SU-DHL-6 (cell line): ENCODE results near the gene FRZB.

Experiments used
- H2AFZ ChIP-seq: fragments of 200-600 bp; sonication (generic); 2 replicates; pipeline ENCODE4 v1.6.1; 2014; ENCODE audit warnings: low read depth, mild to moderate bottlenecking, moderate library complexity, mixed read lengths, antibody characterized with exemption, low read length; ENCODE audit not compliant: severe bottlenecking
- H3F3A ChIP-seq: fragments of 200-600 bp; shearing (Covaris generic); 2 replicates; pipeline ENCODE4 v1.6.0; 2016; ENCODE audit warnings: antibody characterized with exemption, mild to moderate bottlenecking; ENCODE audit not compliant: insufficient read depth
- H3K27ac ChIP-seq: fragments of 200-600 bp; sonication (generic); 2 replicates; pipeline ENCODE4 v1.5.1; 2016; ENCODE audit warnings: low read depth, mild to moderate bottlenecking, low read length, moderate library complexity, mixed read lengths
- H3K27me3 ChIP-seq: fragments of 200-600 bp; sonication (generic), shearing (Covaris generic); 2 replicates; pipeline ENCODE4 v1.6.0; 2014; ENCODE audit warnings: mild to moderate bottlenecking, low read length
- H3K36me3 ChIP-seq: fragments of 200-600 bp; sonication (generic); 2 replicates; pipeline ENCODE4 v1.6.1; 2014; ENCODE audit warnings: mild to moderate bottlenecking, low read length, mixed read lengths
- H3K4me2 ChIP-seq: fragments of 300-600, 200-600 bp; shearing (Covaris generic), sonication (generic); 2 replicates; pipeline ENCODE4 v1.6.0; 2014; ENCODE audit warnings: low read length, low read depth, mild to moderate bottlenecking; ENCODE audit not compliant: poor library complexity, severe bottlenecking
- H3K4me3 ChIP-seq: fragments of 200-600 bp; sonication (generic); 2 replicates; pipeline ENCODE4 v1.5.1; 2014; ENCODE audit warnings: antibody characterized with exemption, low read length, mild to moderate bottlenecking, mixed read lengths; ENCODE audit not compliant: insufficient read depth, poor library complexity, severe bottlenecking
- H3K79me2 ChIP-seq: fragments of 200-600 bp; sonication (generic); 2 replicates; pipeline ENCODE4 v1.6.1; 2014; ENCODE audit warnings: mild to moderate bottlenecking, low read length, moderate library complexity; ENCODE audit not compliant: insufficient read depth
- H3K9ac ChIP-seq: fragments of 200-600 bp; sonication (generic); 2 replicates; pipeline ENCODE4 v1.7.0; 2014; ENCODE audit warnings: mild to moderate bottlenecking, low read length
- H3K9me2 ChIP-seq: fragments of 200-600 bp; sonication (generic); replicated peaks from 2 replicates; pipeline ENCODE4 v1.6.1; 2014; ENCODE audit warnings: low read length; ENCODE audit not compliant: insufficient read depth
- H3K9me3 ChIP-seq: fragments of 200-600 bp; sonication (generic); 2 replicates; pipeline ENCODE4 v1.6.1; 2014; ENCODE audit warnings: low read length, mixed read lengths; ENCODE audit not compliant: insufficient read depth
- H4K20me1 ChIP-seq: fragments of 200-600 bp; sonication (generic); 2 replicates; pipeline ENCODE4 v1.6.1; 2014; ENCODE audit warnings: low read depth, mild to moderate bottlenecking, antibody characterized with exemption, low read length, moderate library complexity, mixed read lengths
- EZH2phosphoT487 ChIP-seq: fragments of 200-600 bp; sonication (generic), shearing (Covaris generic); conservative IDR thresholded peaks from 2 replicates; pipeline ENCODE4 v1.6.1; 2018; ENCODE audit warnings: mild to moderate bottlenecking, antibody characterized with exemption, low read length, moderate library complexity, mixed read lengths
- TF ChIP-seq, protein P1 (sequence below): fragments of 200-600 bp; sonication (generic); IDR thresholded peaks from one replicate; pipeline ENCODE4 v1.5.1; 2017; ENCODE audit warnings: antibody characterized with exemption, mild to moderate bottlenecking, low read length, moderate library complexity; ENCODE audit not compliant: insufficient read depth, poor library complexity, severe bottlenecking

The FRZB gene

DNA sequence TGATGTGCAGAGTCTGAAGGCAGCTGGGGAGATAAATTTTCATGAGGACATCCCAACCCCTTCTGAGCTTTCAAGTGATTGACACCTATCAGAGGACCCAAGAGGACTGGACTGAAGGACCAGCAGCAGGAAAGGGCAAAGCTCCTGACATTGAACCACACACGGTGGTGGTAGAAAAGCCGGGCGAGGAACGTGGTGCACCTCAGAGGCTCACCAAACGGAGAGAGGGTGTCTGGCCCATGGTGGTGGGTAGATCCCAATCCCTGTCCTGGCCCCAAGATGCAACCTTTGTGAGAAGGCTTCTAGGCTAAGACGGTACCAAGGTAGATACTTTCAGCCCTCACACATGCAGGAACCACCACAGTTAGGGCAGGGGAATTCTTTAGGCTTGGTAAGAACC, 52.1 kb downstream of the FRZB start:
- no peak for TF ChIP-seq EZH2phosphoT487
- TF ChIP-seq, protein P1, sequence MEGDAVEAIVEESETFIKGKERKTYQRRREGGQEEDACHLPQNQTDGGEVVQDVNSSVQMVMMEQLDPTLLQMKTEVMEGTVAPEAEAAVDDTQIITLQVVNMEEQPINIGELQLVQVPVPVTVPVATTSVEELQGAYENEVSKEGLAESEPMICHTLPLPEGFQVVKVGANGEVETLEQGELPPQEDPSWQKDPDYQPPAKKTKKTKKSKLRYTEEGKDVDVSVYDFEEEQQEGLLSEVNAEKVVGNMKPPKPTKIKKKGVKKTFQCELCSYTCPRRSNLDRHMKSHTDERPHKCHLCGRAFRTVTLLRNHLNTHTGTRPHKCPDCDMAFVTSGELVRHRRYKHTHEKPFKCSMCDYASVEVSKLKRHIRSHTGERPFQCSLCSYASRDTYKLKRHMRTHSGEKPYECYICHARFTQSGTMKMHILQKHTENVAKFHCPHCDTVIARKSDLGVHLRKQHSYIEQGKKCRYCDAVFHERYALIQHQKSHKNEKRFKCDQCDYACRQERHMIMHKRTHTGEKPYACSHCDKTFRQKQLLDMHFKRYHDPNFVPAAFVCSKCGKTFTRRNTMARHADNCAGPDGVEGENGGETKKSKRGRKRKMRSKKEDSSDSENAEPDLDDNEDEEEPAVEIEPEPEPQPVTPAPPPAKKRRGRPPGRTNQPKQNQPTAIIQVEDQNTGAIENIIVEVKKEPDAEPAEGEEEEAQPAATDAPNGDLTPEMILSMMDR, result no peak
- H2AFZ ChIP-seq, result no peak overlapping the region
- H3K4me2 ChIP-seq, result no peak overlapping the region
- no peaks in the 10 kb centered on the region for H3F3A ChIP-seq
- no peak overlapping the region for H3K27ac ChIP-seq
- H3K36me3 ChIP-seq, result no peaks in the 10 kb centered on the region
- no peak overlapping the region for H3K9ac ChIP-seq
- H3K79me2 ChIP-seq, result no peaks in the 10 kb centered on the region
- no peaks in the 10 kb centered on the region for H4K20me1 ChIP-seq
- no peaks in the 10 kb centered on the region for H3K9me2 ChIP-seq
- no peaks in the 10 kb centered on the region for H3K9me3 ChIP-seq
- no peak overlapping the region for H3K4me3 ChIP-seq
- H3K27me3 ChIP-seq, result no peaks in the 10 kb centered on the region

DNA sequence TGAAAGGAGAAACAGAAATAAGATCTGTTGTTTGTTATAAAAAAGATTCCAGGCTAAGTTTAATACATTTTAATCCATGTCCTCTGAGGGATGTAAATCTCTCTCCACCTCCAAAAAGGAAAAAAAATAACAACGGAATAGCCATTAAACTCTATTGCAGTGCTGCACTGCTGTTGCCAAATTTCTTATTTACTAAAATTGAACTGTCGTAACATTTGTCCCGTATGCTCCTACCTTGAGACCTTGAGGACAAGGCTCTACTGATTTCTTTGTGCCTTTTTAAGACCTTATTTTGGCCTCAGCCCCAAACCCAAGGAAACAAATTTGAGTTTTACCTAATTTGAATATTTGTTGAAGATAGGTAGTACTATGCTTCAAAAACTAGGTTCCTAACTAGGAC, 56.4 kb downstream of the FRZB start:
- no peaks in the 10 kb centered on the region for H3K9me3 ChIP-seq
- no peaks in the 10 kb centered on the region for H3K9me2 ChIP-seq
- H3K4me2 ChIP-seq, result no peak overlapping the region
- no peaks in the 10 kb centered on the region for H3K27me3 ChIP-seq
- H3F3A ChIP-seq, result no peaks in the 10 kb centered on the region
- TF ChIP-seq, protein P1, result no peak
- no peak for TF ChIP-seq EZH2phosphoT487
- no peak overlapping the region for H3K9ac ChIP-seq
- H3K4me3 ChIP-seq, result no peak overlapping the region
- no peaks in the 10 kb centered on the region for H4K20me1 ChIP-seq
- no peaks in the 10 kb centered on the region for H3K79me2 ChIP-seq
- H2AFZ ChIP-seq, result no peak overlapping the region
- no peaks in the 10 kb centered on the region for H3K36me3 ChIP-seq
- H3K27ac ChIP-seq, result no peak overlapping the region

DNA sequence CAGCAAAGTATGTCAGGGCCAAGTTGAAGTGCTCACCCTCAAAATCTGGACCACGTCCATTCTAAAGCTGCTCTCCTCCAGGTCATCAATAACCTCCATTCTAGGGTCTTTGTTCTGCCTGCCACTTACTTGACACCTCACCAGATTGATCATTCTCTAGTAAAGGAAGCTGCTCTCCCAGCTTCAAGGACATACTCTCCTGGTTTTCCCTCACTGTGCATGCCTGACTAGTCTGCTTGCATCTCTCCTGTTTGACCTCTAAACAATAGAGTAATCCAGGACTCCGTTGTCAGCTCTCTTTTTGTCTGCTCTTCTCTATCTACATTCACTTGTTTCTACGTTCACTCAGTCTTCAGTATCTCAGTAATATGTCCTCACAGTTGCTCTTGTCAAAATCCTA, 59.1 kb downstream of the FRZB start:
- no peak overlapping the region for H2AFZ ChIP-seq

More for the DNA sequence above, 59.1 kb downstream of the FRZB start:
- H3K4me2 ChIP-seq, result no peak overlapping the region
- no peak for TF ChIP-seq EZH2phosphoT487
- TF ChIP-seq, protein P1, result no peak
- H3K9ac ChIP-seq, result no peak overlapping the region
- no peaks in the 10 kb centered on the region for H3K27me3 ChIP-seq
- H3F3A ChIP-seq, result no peaks in the 10 kb centered on the region
- no peaks in the 10 kb centered on the region for H3K9me3 ChIP-seq
- no peaks in the 10 kb centered on the region for H3K9me2 ChIP-seq
- H4K20me1 ChIP-seq, result no peaks in the 10 kb centered on the region
- no peak overlapping the region for H3K27ac ChIP-seq
- no peaks in the 10 kb centered on the region for H3K79me2 ChIP-seq
- no peak overlapping the region for H3K4me3 ChIP-seq
- no peaks in the 10 kb centered on the region for H3K36me3 ChIP-seq
